Brain microvascular endothelial cell (primary cell): ENCODE measurements around the gene ARMC8.

Experiments
- DNase-seq: peaks from one replicate; pipeline ENCODE4 v3.0.0-alpha.2; 2020
- H3K27ac ChIP-seq: fragments of 250-450 bp; sonication (Bioruptor Pico); 2 replicates; pipeline ENCODE4 v1.5.1; 2020; ENCODE audit warnings: mild to moderate bottlenecking, moderate library complexity
- H3K27me3 ChIP-seq: fragments of 250-450 bp; sonication (Bioruptor Pico); replicated peaks from 2 replicates; pipeline ENCODE4 v1.5.1; 2020; ENCODE audit warnings: mild to moderate bottlenecking
- H3K36me3 ChIP-seq: fragments of 250-450 bp; sonication (Bioruptor Pico); replicated peaks from 2 replicates; pipeline ENCODE4 v1.5.1; 2020; ENCODE audit warnings: mild to moderate bottlenecking
- H3K4me3 ChIP-seq: 2 replicates; pipeline ENCODE4 v1.5.1; 2011; ENCODE audit warnings: low read depth, mild to moderate bottlenecking, control low read depth, low read length, moderate library complexity
- in situ Hi-C: cut with HindIII; loops from 2 replicates; pipeline ENCODE4 v1.10.0; 2017; ENCODE audit warnings: low sequenced_read_pairs, low pct_ligation_motif_present
- TF ChIP-seq, protein P1 (sequence below): IDR thresholded peaks from 2 replicates; pipeline ENCODE4 v1.5.1; 2011; ENCODE audit warnings: low read depth, mild to moderate bottlenecking, moderate library complexity, low read length, control low read depth, inconsistent platforms; ENCODE audit errors: missing control alignments

The ARMC8 gene

DNA sequence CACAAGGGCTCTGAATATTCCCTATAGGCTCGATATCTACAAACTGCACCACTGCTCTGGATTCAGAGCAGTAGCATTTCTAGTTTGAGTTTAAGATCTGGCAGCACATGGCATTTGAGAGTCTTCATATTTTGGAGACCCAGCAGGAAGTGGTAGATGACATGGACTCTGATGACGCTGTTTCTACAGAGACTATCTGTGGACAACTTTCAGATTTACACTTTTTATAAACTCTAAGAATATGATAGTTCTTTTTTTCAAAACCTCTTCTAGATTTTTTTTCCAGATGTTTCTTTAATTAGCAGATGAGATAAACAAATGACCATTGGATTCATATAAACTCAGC, 35.8 kb downstream of the ARMC8 start:
- in situ Hi-C loops, result no loop called here
- peaks cover 28% of the 10 kb centered on the region for H3K36me3 ChIP-seq
- TF ChIP-seq, protein P1, sequence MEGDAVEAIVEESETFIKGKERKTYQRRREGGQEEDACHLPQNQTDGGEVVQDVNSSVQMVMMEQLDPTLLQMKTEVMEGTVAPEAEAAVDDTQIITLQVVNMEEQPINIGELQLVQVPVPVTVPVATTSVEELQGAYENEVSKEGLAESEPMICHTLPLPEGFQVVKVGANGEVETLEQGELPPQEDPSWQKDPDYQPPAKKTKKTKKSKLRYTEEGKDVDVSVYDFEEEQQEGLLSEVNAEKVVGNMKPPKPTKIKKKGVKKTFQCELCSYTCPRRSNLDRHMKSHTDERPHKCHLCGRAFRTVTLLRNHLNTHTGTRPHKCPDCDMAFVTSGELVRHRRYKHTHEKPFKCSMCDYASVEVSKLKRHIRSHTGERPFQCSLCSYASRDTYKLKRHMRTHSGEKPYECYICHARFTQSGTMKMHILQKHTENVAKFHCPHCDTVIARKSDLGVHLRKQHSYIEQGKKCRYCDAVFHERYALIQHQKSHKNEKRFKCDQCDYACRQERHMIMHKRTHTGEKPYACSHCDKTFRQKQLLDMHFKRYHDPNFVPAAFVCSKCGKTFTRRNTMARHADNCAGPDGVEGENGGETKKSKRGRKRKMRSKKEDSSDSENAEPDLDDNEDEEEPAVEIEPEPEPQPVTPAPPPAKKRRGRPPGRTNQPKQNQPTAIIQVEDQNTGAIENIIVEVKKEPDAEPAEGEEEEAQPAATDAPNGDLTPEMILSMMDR, result no peak
- no peaks in the 10 kb centered on the region for H3K27me3 ChIP-seq
- no peak for DNase-seq
- no peak overlapping the region for H3K27ac ChIP-seq
- no peak overlapping the region for H3K4me3 ChIP-seq

DNA sequence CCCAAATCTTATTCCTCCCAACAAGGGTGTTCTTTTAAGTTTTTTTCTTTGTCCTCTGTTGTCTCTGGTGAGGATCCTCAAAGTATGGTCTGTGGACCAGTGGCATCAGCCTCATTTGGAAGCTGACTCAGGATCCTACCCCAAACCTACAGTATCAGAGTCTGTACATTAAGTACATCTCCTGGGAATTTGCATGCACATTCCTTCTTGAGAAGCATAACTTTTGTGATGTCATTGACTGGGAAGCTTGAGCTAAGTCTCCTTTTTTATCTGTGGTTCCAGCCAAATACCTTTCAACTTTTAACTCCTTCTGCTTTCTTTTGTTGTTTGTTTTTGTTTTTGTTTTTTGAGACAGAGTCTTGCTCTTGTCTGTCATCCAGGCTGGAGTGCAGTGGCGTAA, 40.5 kb downstream of the ARMC8 start:
- in situ Hi-C loops, result no loop called here
- TF ChIP-seq, protein P1, result no peak
- Histone ChIP-seq H3K27ac (peak overlapping the region; percentile 64), H3K27me3 (no peaks in the 10 kb centered on the region), H3K4me3 (no peak overlapping the region), H3K36me3 (peaks cover 33% of the 10 kb centered on the region)
- peak; percentile 84 for DNase-seq

DNA sequence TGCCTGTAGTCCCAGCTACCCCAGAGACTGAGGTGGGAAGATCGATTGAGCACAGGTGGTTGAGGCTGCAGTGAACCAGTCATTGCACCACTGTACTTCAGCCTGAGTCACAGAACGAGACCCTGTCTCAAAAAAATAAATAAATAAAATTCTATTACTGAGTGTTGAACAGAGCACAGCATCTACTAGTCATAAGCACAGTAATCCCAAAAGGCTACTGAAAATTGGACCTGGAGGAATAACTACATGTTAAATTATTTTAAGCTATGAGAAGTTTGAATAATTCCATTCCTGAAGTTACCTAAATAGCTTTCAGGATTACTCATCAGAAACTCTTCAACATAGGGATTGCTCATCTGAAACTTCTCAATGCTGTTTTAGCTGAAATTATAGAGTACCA, 43.4 kb downstream of the ARMC8 start:
- Histone ChIP-seq H3K27ac (no peak overlapping the region), H3K36me3 (peaks cover 16% of the 10 kb centered on the region), H3K27me3 (no peaks in the 10 kb centered on the region), H3K4me3 (no peak overlapping the region)
- in situ Hi-C loops, result no loop called here
- TF ChIP-seq, protein P1, result no peak
- DNase-seq, result no peak

DNA sequence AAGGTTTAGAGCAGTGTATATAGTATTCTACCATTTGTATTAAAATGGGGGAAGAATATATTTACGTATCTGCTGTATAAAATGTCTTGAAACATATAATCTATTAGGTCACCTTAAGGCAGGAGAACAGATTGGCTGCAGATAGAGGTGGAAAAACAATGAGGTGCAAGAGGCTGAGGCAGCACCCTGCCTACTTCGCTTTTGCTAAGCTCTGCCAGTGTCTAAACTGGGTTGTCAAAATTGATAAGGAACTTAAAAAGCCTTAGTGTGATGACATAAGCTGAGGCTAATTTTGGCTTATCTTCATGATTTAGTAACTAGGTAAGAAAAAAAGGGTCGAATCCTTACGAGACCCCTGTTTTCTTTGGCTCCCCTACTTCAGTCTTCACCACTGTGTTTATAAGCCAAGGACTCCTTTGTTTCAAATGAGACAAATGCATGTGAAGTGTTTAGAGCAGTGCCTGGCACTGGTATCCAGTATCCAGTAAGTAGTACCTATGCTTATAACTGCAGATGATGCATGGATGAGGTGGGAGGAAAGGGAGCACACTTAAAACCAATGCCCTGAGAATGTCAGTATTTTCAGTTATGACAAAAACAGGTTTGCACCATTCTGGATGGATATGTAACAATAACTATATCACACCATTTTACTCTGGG, 45.7 kb downstream of the ARMC8 start:
- Histone ChIP-seq H3K27ac (no peak overlapping the region), H3K4me3 (no peak overlapping the region), H3K27me3 (no peaks in the 10 kb centered on the region), H3K36me3 (peaks cover 12% of the 10 kb centered on the region)
- in situ Hi-C loops, result no loop called here
- TF ChIP-seq, protein P1, result no peak
- no peak for DNase-seq

DNA sequence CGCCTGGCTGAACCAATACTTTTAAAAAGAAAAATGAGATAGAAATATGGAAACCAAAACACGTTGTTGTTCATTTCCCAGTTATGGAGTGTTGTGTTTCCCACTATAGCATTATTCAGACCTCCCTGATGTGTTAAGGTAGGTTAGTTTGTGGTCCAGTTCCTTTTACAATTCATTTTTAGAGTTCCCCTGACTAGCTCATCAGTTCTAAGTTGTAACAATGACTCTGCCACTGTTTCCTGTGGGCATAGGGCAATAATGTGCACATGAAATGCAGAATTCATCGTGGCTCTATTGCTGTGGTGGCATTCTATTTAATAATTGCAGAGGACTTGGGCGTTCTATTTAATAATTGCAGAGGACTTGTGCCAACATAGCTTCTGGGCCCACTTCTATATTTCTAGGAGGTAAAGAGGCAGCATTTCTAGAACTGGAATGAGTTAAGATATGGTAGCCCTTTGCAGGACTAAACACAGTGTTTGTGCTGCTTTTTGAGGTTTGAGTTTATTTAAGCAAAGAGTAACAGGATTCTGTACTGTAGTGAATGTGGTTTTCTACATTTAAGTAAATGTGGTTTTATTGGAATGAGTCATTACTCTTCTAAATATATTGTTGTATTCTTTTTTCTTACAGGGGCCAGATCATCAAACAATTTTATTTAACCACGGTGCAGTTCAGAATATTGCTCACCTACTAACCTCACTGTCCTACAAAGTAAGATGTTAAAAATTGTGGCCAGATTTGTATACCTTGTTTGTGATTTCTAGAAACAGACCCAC, 47.5 kb downstream of the ARMC8 start:
- in situ Hi-C loops, result no loop called here

More for the DNA sequence above, 47.5 kb downstream of the ARMC8 start:
- DNase-seq, result no peak
- no peak overlapping the region for H3K4me3 ChIP-seq
- no peaks in the 10 kb centered on the region for H3K27me3 ChIP-seq
- no peak overlapping the region for H3K27ac ChIP-seq
- TF ChIP-seq, protein P1, result no peak
- peaks cover 9% of the 10 kb centered on the region for H3K36me3 ChIP-seq
